ENCODE data around the gene UBA3. TPM values are rescaled to one million over a fixed set of nuclear protein-coding genes. Genes with fewer than 3 reads are reported as not detected.

The UBA3 gene
- total and polyA plus RNA-seq, 11 donors, result 45.1 to 117 (median 75.3) TPM

GRCh38 chr3:69126999-69127398, 46.8 kb upstream of the UBA3 start:
- no peak for TF ChIP-seq CTCF (IDR thresholded peaks at IDR 0.05)
- no peak for TF ChIP-seq POLR2A (IDR thresholded peaks at IDR 0.05)
- Histone ChIP-seq H3K4me1 (peaks cover 0 to 11% (median 3%) of the 10 kb centered on the region in 12 donors), H3K27ac (no peak overlapping the region), H3K27me3 (no peaks in the 10 kb centered on the region), H3K4me3 (no peak overlapping the region), H3K9me3 (no peaks in the 10 kb centered on the region), H3K36me3 (no peaks in the 10 kb centered on the region)
- ATAC-seq (no peak), DNase-seq (no peak)
- WGBS, 4 donors, result 71 to 93% (median 93%) methylated on average over 2 of the region's 2 CpGs
- intact Hi-C loops (cut with DNase I), result no loop called here

- intact Hi-C loops (cut with DNase I), result no loop called here
- H3K27ac ChIP-seq, result no peak overlapping the region
- 72 to 85% (median 75%) methylated on average over 3 of the region's 3 CpGs for WGBS, 4 donors
- TF ChIP-seq POLR2A (IDR thresholded peaks at IDR 0.05) (no peak), CTCF (IDR thresholded peaks at IDR 0.05) (no peak)
- no peaks in the 10 kb centered on the region for H3K27me3 ChIP-seq
- no peak overlapping the region for H3K4me3 ChIP-seq
- ATAC-seq (no peak), DNase-seq (no peak)
- H3K36me3 ChIP-seq, result no peaks in the 10 kb centered on the region
- peaks cover 0 to 11% (median 3%) of the 10 kb centered on the region in 12 donors for H3K4me1 ChIP-seq
- no peaks in the 10 kb centered on the region for H3K9me3 ChIP-seq
Observed at GRCh38 chr3:69126216-69126615, 46.1 kb upstream of the UBA3 start.

- Histone ChIP-seq H3K4me1 (peaks cover 0 to 19% (median 4%) of the 10 kb centered on the region in 12 donors), H3K36me3 (peaks cover 0 to 7% (median 0%) of the 10 kb centered on the region in 9 donors), H3K27me3 (no peaks in the 10 kb centered on the region), H3K9me3 (no peaks in the 10 kb centered on the region), H3K27ac (peak within 1 kb of the TSS; percentile 54 to 91 (median 80)), H3K4me3 (peak within 1 kb of the TSS; percentile 21 to 63 (median 50))
- DNase-seq (peak in 4 of 5 donors; percentile 40 to 57 (median 40)), ATAC-seq (peak; percentile 82 to 93 (median 92))
- whole genome bisulfite sequencing, 4 donors, result 28 to 46% (median 42%) methylated on average over 3 of the region's 3 CpGs
- intact Hi-C loops (cut with DNase I), result loop anchor here in 2 of 10 donors (5.0 kb wide), 2 partner anchors 35 to 40 kb away; partner anchors contain the start of genes ARL6IP5 (in 1 of the 2) and UBA3 (in 1 of the 2)
- TF ChIP-seq POLR2A (IDR thresholded peaks at IDR 0.05), result peak in 1 of 2 donors; percentile 39
- TF ChIP-seq CTCF (IDR thresholded peaks at IDR 0.05), result no peak
Observed at GRCh38 chr3:69122403-69122802, 42.2 kb upstream of the UBA3 start, which contains the start of gene LMOD3. Gene LMOD3, minus strand, starts transcription at chr3:69122595. Its CDS starts 209 bp downstream, at chr3:69122386.

DNA sequence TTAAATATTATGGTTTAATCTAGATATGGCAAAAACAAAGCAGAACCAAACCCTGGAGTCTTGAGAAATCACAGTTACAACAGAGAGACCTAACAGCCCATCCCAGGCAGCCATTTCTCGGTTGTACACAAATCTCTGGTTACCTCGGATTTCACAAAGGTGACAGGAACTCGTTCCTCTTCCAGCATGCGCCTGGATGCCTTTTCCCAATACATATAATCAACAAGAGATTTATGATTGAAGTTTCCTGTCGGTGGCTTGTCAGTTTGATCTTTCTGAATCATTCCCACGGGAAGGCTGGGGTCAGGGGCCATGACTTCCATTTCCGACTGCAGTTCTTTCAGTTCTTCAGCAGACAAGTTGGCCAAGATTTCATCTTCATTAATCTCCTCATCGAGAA, 41.8 kb upstream of the UBA3 start:
- intact Hi-C loops (cut with DNase I), result loop anchor here in 3 of 10 donors (1.0 to 5.0 kb wide), 4 partner anchors 35 to 72 kb away; partner anchors contain the start of genes ARL6IP5 (in 1 of the 3) and UBA3 (in 1 of the 3)
- Histone ChIP-seq H3K27ac (peak overlapping the region; percentile 54 to 91 (median 80)), H3K36me3 (peaks cover 0 to 7% (median 0%) of the 10 kb centered on the region in 9 donors), H3K4me1 (peaks cover 0 to 19% (median 4%) of the 10 kb centered on the region in 12 donors), H3K9me3 (no peaks in the 10 kb centered on the region), H3K4me3 (peak overlapping the region; percentile 21 to 63 (median 50)), H3K27me3 (no peaks in the 10 kb centered on the region)
- no peak for DNase-seq
- peak in 2 of 4 donors; percentile 41 to 43 for ATAC-seq
- WGBS, 4 donors, result 19 to 22% (median 20%) methylated on average over 8 of the region's 8 CpGs
- TF ChIP-seq POLR2A (IDR thresholded peaks at IDR 0.05) (no peak), CTCF (IDR thresholded peaks at IDR 0.05) (no peak)
